HCT116 (cell line): Measurements from ENCODE around the gene MMRN1. TPM values are rescaled to one million over a fixed set of nuclear protein-coding genes. Genes with fewer than 3 reads are reported as not detected.
A peak's percentile ranks its signal among the peaks of the same experiment; 100 is the strongest.

Experiments
- ATAC-seq: fragments of 200-7000 bp; cut with Tn5 transposase; 2 replicates; pipeline ENCODE4 v1.9.1; 2020; ENCODE audit warnings: mild to moderate bottlenecking, moderate library complexity
- BruUV-seq: library from RNA; stranded (reverse); fragments of 400-500 nt; replicated peaks from 2 replicates; lab custom pipeline; 2021; lab: Mats Ljungman, UMichigan
- CTCF ChIA-PET: fragments of 300-600 bp; sonication (Branson Sonifier 250); formaldehyde crosslinking; loops from one replicate; lab custom pipeline; 2021; ENCODE audit warnings: antibody characterized with exemption; lab: Charles Lee
- POLR2A ChIA-PET: fragments of 300-600, 350-600 bp; sonication (Branson Sonifier 250); formaldehyde crosslinking; loops from one replicate; lab custom pipeline; 2021; ENCODE audit warnings: antibody characterized with exemption; lab: Charles Lee
- RAD21 ChIA-PET, 2 experiments: fragments of 300-600 bp; sonication (Branson Sonifier 250); formaldehyde crosslinking; loops; one replicate each; lab custom pipeline; 2023; ENCODE audit warnings: low total read pairs in 2 of 2; ENCODE audit not compliant: uncharacterized antibody in 2 of 2, unreplicated experiment in 2 of 2, low non-redundant PET in 1 of 2; lab: Charles Lee
- DNase-seq: peaks from one replicate; pipeline ENCODE4 v3.0.0-alpha.2; 2010; ENCODE audit warnings: low read depth, low spot score
- H2AFZ ChIP-seq: fragments of 200-600 bp; shearing (Covaris generic), sonication (generic); 2 replicates; pipeline ENCODE4 v1.6.1; 2017; ENCODE audit warnings: low read depth, mixed run types, mixed read lengths, antibody characterized with exemption, low read length; ENCODE audit not compliant: poor library complexity, severe bottlenecking
- H3K27ac ChIP-seq: 2 replicates; pipeline ENCODE4 v1.5.1; 2012; ENCODE audit warnings: low read depth, low read length
- H3K27me3 ChIP-seq: fragments of 200-600 bp; sonication (generic); 2 replicates; pipeline ENCODE4 v1.6.1; 2016; ENCODE audit warnings: mixed run types, low read length, mixed read lengths; ENCODE audit not compliant: insufficient read depth
- H3K36me3 ChIP-seq, 2 experiments: fragments of 200-500 bp in 1 of 2; fragments of 200-600 bp in 1 of 2; sonication (Bioruptor generic) in 1 of 2; sonication (generic) in 1 of 2; 2 replicates each; pipeline versions ENCODE4 v1.5.1 to v1.6.1; 2014 to 2016; ENCODE audit warnings: low read length in 2 of 2, inconsistent platforms in 1 of 2, mixed read lengths in 1 of 2, mixed run types in 1 of 2; ENCODE audit not compliant: insufficient read depth in 2 of 2, control insufficient read depth in 1 of 2
- H3K4me1 ChIP-seq, 2 experiments: fragments of 200-600 bp in 1 of 2; sonication (generic) in 1 of 2; 2 replicates each; pipeline versions ENCODE4 v1.5.1 to v1.6.1; 2012 to 2017; ENCODE audit warnings: low read length in 2 of 2, inconsistent platforms in 1 of 2, mild to moderate bottlenecking in 1 of 2, mixed read lengths in 1 of 2, mixed run types in 1 of 2, moderate library complexity in 1 of 2; ENCODE audit not compliant: insufficient read depth in 2 of 2, control insufficient read depth in 1 of 2
- H3K4me2 ChIP-seq: fragments of 200-600 bp; sonication (generic); 2 replicates; pipeline ENCODE4 v1.6.1; 2017; ENCODE audit warnings: mixed run types, low read length, mixed read lengths
- H3K4me3 ChIP-seq, 2 experiments: fragments of 200-600 bp in 1 of 2; sonication (generic) in 1 of 2; replicated peaks in 1 of 2; 2 replicates each; pipeline ENCODE4 v1.5.1; 2011 to 2016; ENCODE audit warnings: low read length in 2 of 2, control low read depth in 1 of 2, low read depth in 1 of 2, mild to moderate bottlenecking in 1 of 2, mixed read lengths in 1 of 2, mixed run types in 1 of 2
- H3K79me2 ChIP-seq: fragments of 200-600 bp; sonication (generic); 2 replicates; pipeline ENCODE4 v1.6.1; 2017; ENCODE audit warnings: mild to moderate bottlenecking, mixed run types, low read length, moderate library complexity, mixed read lengths; ENCODE audit not compliant: insufficient read depth
- H3K9ac ChIP-seq: fragments of 200-600 bp; sonication (generic); 2 replicates; pipeline ENCODE4 v1.6.1; 2016; ENCODE audit warnings: low read length, mixed read lengths
- H3K9me2 ChIP-seq: fragments of 200-600 bp; sonication (generic), shearing (Covaris generic); 2 replicates; pipeline ENCODE4 v1.6.1; 2017; ENCODE audit warnings: mixed run types, mild to moderate bottlenecking, moderate library complexity; ENCODE audit not compliant: insufficient read depth
- H3K9me3 ChIP-seq, 2 experiments: fragments of 200-500 bp in 1 of 2; fragments of 200-600 bp in 1 of 2; sonication (Bioruptor generic) in 1 of 2; sonication (generic) in 1 of 2; 2 replicates each; pipeline ENCODE4 v1.6.1; 2014 to 2017; ENCODE audit warnings: low read length in 2 of 2, mixed read lengths in 2 of 2, inconsistent platforms in 1 of 2, low read depth in 1 of 2, mild to moderate bottlenecking in 1 of 2, mixed run types in 1 of 2, moderate library complexity in 1 of 2; ENCODE audit not compliant: control insufficient read depth in 1 of 2, insufficient read depth in 1 of 2
- H4K20me1 ChIP-seq: fragments of 200-600 bp; sonication (generic), shearing (Covaris generic); 2 replicates; pipeline ENCODE4 v1.6.1; 2017; ENCODE audit warnings: mixed run types, mild to moderate bottlenecking, moderate library complexity; ENCODE audit not compliant: insufficient read depth
- ATF3 ChIP-seq: IDR thresholded peaks from 2 replicates; pipeline ENCODE4 v1.6.1; 2012
- CBX3 ChIP-seq: IDR thresholded peaks from 2 replicates; pipeline ENCODE4 v1.6.1; 2012; ENCODE audit warnings: low read depth
- CEBPB ChIP-seq: IDR thresholded peaks from 2 replicates; pipeline ENCODE4 v1.6.1; 2012; ENCODE audit warnings: low read depth
- CTCF ChIP-seq, 3 experiments: fragments of 200-600 bp in 1 of 3; sonication (generic) in 1 of 3; IDR thresholded peaks in 2 of 3; conservative IDR thresholded peaks in 1 of 3; 2 replicates each; pipeline ENCODE4 v1.5.1; 2012 to 2017; ENCODE audit warnings: low read depth in 2 of 3, low read length in 2 of 3, antibody characterized with exemption in 1 of 3, borderline replicate concordance in 1 of 3, control low read depth in 1 of 3, mild to moderate bottlenecking in 1 of 3, mixed read lengths in 1 of 3, mixed run types in 1 of 3, moderate library complexity in 1 of 3; ENCODE audit not compliant: insufficient read depth in 1 of 3
- ELF1 ChIP-seq: IDR thresholded peaks from 2 replicates; pipeline ENCODE4 v1.6.1; 2012; ENCODE audit warnings: low read depth, borderline replicate concordance
- EZH2phosphoT487 ChIP-seq: fragments of 200-600 bp; IDR thresholded peaks from 2 replicates; pipeline ENCODE4 v1.6.1; 2018; ENCODE audit warnings: antibody characterized with exemption, borderline replicate concordance
- JUND ChIP-seq: IDR thresholded peaks from 2 replicates; pipeline ENCODE4 v1.6.1; 2012
- POLR2AphosphoS5 ChIP-seq: IDR thresholded peaks from 2 replicates; pipeline ENCODE4 v1.6.1; 2011; ENCODE audit warnings: mild to moderate bottlenecking, low read depth, low read length, moderate library complexity
- RAD21 ChIP-seq: IDR thresholded peaks from 2 replicates; pipeline ENCODE4 v1.6.1; 2012; ENCODE audit warnings: low read depth, mild to moderate bottlenecking
- REST ChIP-seq: IDR thresholded peaks from 2 replicates; pipeline ENCODE4 v1.6.1; 2012; ENCODE audit warnings: low read depth
- SP1 ChIP-seq: IDR thresholded peaks from 2 replicates; pipeline ENCODE4 v1.6.1; 2012; ENCODE audit warnings: low read depth
- SRF ChIP-seq: IDR thresholded peaks from 2 replicates; pipeline ENCODE4 v1.6.1; 2012; ENCODE audit warnings: low read depth
- YY1 ChIP-seq: IDR thresholded peaks from 2 replicates; pipeline ENCODE4 v1.6.1; 2011; ENCODE audit warnings: low read length, low read depth, moderate library complexity, mild to moderate bottlenecking; ENCODE audit not compliant: insufficient replicate concordance; ENCODE audit errors: extremely low read depth
- ZNF274 ChIP-seq: fragments of 200-500 bp; sonication (Bioruptor generic); IDR thresholded peaks from 2 replicates; pipeline ENCODE4 v1.6.1; 2014; ENCODE audit warnings: mild to moderate bottlenecking, low read depth, low read length, inconsistent platforms
- intact Hi-C: fragments of 100-400 bp; cut with micrococcal nuclease; formaldehyde crosslinking; loops from 2 replicates; pipeline ENCODE4 v1.10.0; 2022
- total RNA-seq: library from RNA; stranded (reverse); gene quantifications from one replicate; pipeline ENCODE4 v1.2.1, GENCODE V29; 2021; ENCODE audit not compliant: unreplicated experiment

The MMRN1 gene
- total RNA-seq, 1 experiment from 2014 or later = 0.12 TPM

GRCh38 chr4:89913623-89914022, 19.0 kb downstream of the MMRN1 start (continued):
- no peak for TF ChIP-seq ZNF274
- no peak for TF ChIP-seq ATF3
- no peak for TF ChIP-seq YY1
- TF ChIP-seq CEBPB = no peak
- TF ChIP-seq POLR2AphosphoS5 = no peak
- no peak for TF ChIP-seq JUND
- TF ChIP-seq ELF1 = no peak
- TF ChIP-seq SRF = no peak

GRCh38 chr4:89914609-89915550, 20.2 kb downstream of the MMRN1 start:
- H3K4me3 ChIP-seq = no peak overlapping the region
- intact Hi-C loops = no loop called here
- no peak for ATAC-seq
- no peak for TF ChIP-seq ELF1
- peak in 1 of 3 experiments; percentile 33; a peak in 1 of 6 replicates for TF ChIP-seq CTCF (IDR thresholded peaks at IDR 0.05 in 2 of 3, conservative IDR thresholded peaks at IDR 0.05 in 1 of 3; ENCODE audit: borderline replicate concordance in 1 of 3, insufficient read depth in 1 of 3, low read depth in 2 of 3, low read length in 2 of 3)
- TF ChIP-seq SRF = no peak
- no peak for TF ChIP-seq EZH2phosphoT487
- no peak for TF ChIP-seq REST
- no peak for TF ChIP-seq JUND
- no peak for TF ChIP-seq POLR2AphosphoS5
- no peak for TF ChIP-seq CBX3
- TF ChIP-seq SP1 = no peak
- peak; percentile 41; the same call in 1 of the 2 replicates for TF ChIP-seq RAD21
- H3K4me1 ChIP-seq = no peaks in the 10 kb centered on the region
- H3K36me3 ChIP-seq = no peaks in the 10 kb centered on the region
- POLR2A ChIA-PET = no interaction called here
- no peaks in the 10 kb centered on the region for H3K9me2 ChIP-seq
- H3K27me3 ChIP-seq = no peaks in the 10 kb centered on the region
- DNase-seq = no peak
- H3K9me3 ChIP-seq = no peaks in the 10 kb centered on the region
- no peaks in the 10 kb centered on the region for H3K79me2 ChIP-seq
- no peak overlapping the region for H3K9ac ChIP-seq
- H2AFZ ChIP-seq = peak overlapping the region; percentile 26
- no TSS peak for BruUV-seq
- H3K4me2 ChIP-seq = no peak overlapping the region
- RAD21 ChIA-PET = no interaction called here
- no peak overlapping the region for H3K27ac ChIP-seq
- CTCF ChIA-PET = no interaction called here
- no peaks in the 10 kb centered on the region for H4K20me1 ChIP-seq
